GM12878 (cell line): ENCODE measurements around the gene GABRR3. TPM values are rescaled to one million over a fixed set of nuclear protein-coding genes. Genes with fewer than 3 reads are reported as not detected.

ENCODE experiments used
- ATAC-seq: fragments of 200-7000 bp; cut with Tn5 transposase; 3 replicates; pipeline ENCODE4 v1.9.1; 2020; ENCODE audit warnings: mild to moderate bottlenecking, moderate library complexity
- BruUV-seq: library from RNA; stranded (reverse); fragments of 400-500 nt; replicated peaks from 2 replicates; lab custom pipeline; 2021; lab: Mats Ljungman, UMichigan
- CTCF ChIA-PET: fragments of 300-600 bp; sonication (Branson Sonifier 250); formaldehyde crosslinking; extraction: SDS; loops from one replicate; lab custom pipeline; 2021; ENCODE audit warnings: inconsistent platforms; lab: Yijun Ruan, JAX
- POLR2A ChIA-PET: fragments of 350-600 bp; formaldehyde crosslinking; extraction: SDS; loops from one replicate; lab custom pipeline; 2021; ENCODE audit warnings: inconsistent platforms; lab: Charles Lee
- RAD21 ChIA-PET: fragments of 300-600 bp; sonication (Branson Sonifier 250); formaldehyde crosslinking; loops from one replicate; lab custom pipeline; 2023; ENCODE audit warnings: antibody characterized with exemption; ENCODE audit not compliant: unreplicated experiment; lab: Charles Lee
- SMC1A ChIA-PET: fragments of 300-600 bp; sonication (Branson Sonifier 250); formaldehyde crosslinking; loops from one replicate; lab custom pipeline; 2023; ENCODE audit not compliant: unreplicated experiment, uncharacterized antibody; lab: Charles Lee
- DNase-seq: peaks from one replicate; pipeline ENCODE4 v3.0.0-alpha.2; 2011; ENCODE audit warnings: low read depth, low spot score
- FAIRE-seq: peaks from 3 replicates; lab custom pipeline; 2011; peaks lifted over from hg19 to GRCh38; lab: Jason Lieb, UNC
- H2AFZ ChIP-seq: 2 replicates; pipeline ENCODE4 v1.6.0; 2011; ENCODE audit warnings: low read depth, low read length, control low read depth; ENCODE audit not compliant: control insufficient read depth
- H3K27ac ChIP-seq: 2 replicates; pipeline ENCODE4 v1.5.1; 2011; ENCODE audit warnings: control low read depth; ENCODE audit not compliant: control insufficient read depth, insufficient read depth
- H3K27me3 ChIP-seq, 2 experiments: replicated peaks in 1 of 2; 2 replicates each; pipeline versions ENCODE4 v1.6.0 to v1.6.1; 2011; ENCODE audit warnings: low read length in 1 of 2; ENCODE audit not compliant: control insufficient read depth in 2 of 2, insufficient read depth in 2 of 2
- H3K36me3 ChIP-seq, 2 experiments: 2 replicates each; pipeline ENCODE4 v1.5.1; 2011; ENCODE audit warnings: low read length in 1 of 2; ENCODE audit not compliant: control insufficient read depth in 2 of 2, insufficient read depth in 2 of 2
- H3K4me1 ChIP-seq: 2 replicates; pipeline ENCODE4 v1.6.1; 2011; ENCODE audit warnings: mild to moderate bottlenecking, low read length, moderate library complexity, mixed read lengths; ENCODE audit not compliant: control insufficient read depth, insufficient read depth
- H3K4me2 ChIP-seq: 2 replicates; pipeline ENCODE4 v1.6.0; 2011; ENCODE audit warnings: control low read depth; ENCODE audit not compliant: control insufficient read depth, insufficient read depth
- H3K4me3 ChIP-seq: fragments of 200-600 bp; sonication (generic); 2 replicates; pipeline ENCODE4 v1.5.1; 2016
- H3K79me2 ChIP-seq: 2 replicates; pipeline ENCODE4 v1.6.0; 2011; ENCODE audit warnings: low read length; ENCODE audit not compliant: control insufficient read depth, insufficient read depth
- H3K9ac ChIP-seq: 2 replicates; pipeline ENCODE4 v1.8.0; 2011; ENCODE audit warnings: low read length, control low read depth, mixed read lengths; ENCODE audit not compliant: control insufficient read depth, insufficient read depth
- H3K9me3 ChIP-seq: replicated peaks from 3 replicates; pipeline ENCODE4 v1.5.1; 2011; ENCODE audit warnings: mild to moderate bottlenecking, low read length; ENCODE audit not compliant: control insufficient read depth, insufficient read depth
- H4K20me1 ChIP-seq: 2 replicates; pipeline ENCODE4 v1.6.0; 2011; ENCODE audit not compliant: control insufficient read depth, insufficient read depth
- CUX1 ChIP-seq: IDR thresholded peaks from 2 replicates; pipeline ENCODE4 v1.6.1; 2012; ENCODE audit warnings: improper control_type of control experiment, low read depth, low read length; ENCODE audit not compliant: insufficient replicate concordance
- ZZZ3 ChIP-seq: IDR thresholded peaks from 2 replicates; pipeline ENCODE4 v1.6.1; 2011; ENCODE audit warnings: low read depth; ENCODE audit not compliant: control insufficient read depth, insufficient read length
- WGBS: methylation state at CpG from one replicate; pipeline ENCODE4 v1.1.6; 2016; ENCODE audit warnings: low lambda C conversion rate; ENCODE audit not compliant: insufficient replicate concordance, insufficient coverage; ENCODE audit errors: missing lambda C conversion rate; 5-methylcytosine and 5-hydroxymethylcytosine counted together
- in situ Hi-C: fragments of 300-500 bp; cut with MboI; formaldehyde crosslinking; loops from 9 replicates; pipeline ENCODE4 v1.14.3; 2018; ENCODE audit warnings: mixed read lengths
- intact Hi-C: fragments of 100-400 bp; cut with micrococcal nuclease; formaldehyde crosslinking; loops from one replicate; pipeline ENCODE4 v1.14.2; 2022; ENCODE audit not compliant: unreplicated experiment
- polyA plus RNA-seq, 11 experiments: library from polyadenylated mRNA; depleted of rRNA in 4 of 11; unstranded in 6 of 11; stranded (reverse) in 5 of 11; fragments of >200 nt; fragmentation: Nextera tagmentation in 4 of 11; fragmentation: Illumina TruSeq in 1 of 11; extraction: Ambion mirVana in 4 of 11; extraction: Trizol in 1 of 11; gene quantifications; 1 replicate in 1 of 11; 2 replicates in 10 of 11; pipeline versions ENCODE4 v1.2.1 to v1.2.3, GENCODE V29; 2011 to 2016; ENCODE audit warnings: inconsistent platforms in 2 of 11, missing spikeins in 2 of 11, low read depth in 1 of 11
- total RNA-seq, 4 experiments: library from RNA; depleted of rRNA in 3 of 4; stranded (reverse); fragments of >200 nt in 3 of 4; fragmentation: Illumina TruSeq in 1 of 4; extraction: Trizol in 1 of 4; gene quantifications; 2 replicates each; pipeline versions ENCODE4 v1.2.1 to v1.2.3, GENCODE V29; 2013 to 2021

The GABRR3 gene
- total and polyA plus RNA-seq, 10 of the 15 experiments (the other 5 are each of a cell fraction or from before 2014, with no cell fraction given): not detected

GRCh38 chr3:98020412-98020811 lies 14.7 kb downstream of the GABRR3 start:
- no peaks in the 10 kb centered on the region for H3K4me1 ChIP-seq
- SMC1A ChIA-PET: interaction anchor here (0.7 to 3.5 kb wide), 6 partner anchors 8 to 233 kb away, joined by 3 to 24 read pairs (median 4); no protein-coding TSS in a partner anchor
- no TSS peak for BruUV-seq
- intact Hi-C loops: loop anchor here (5.0 kb wide), 2 partner anchors 48 to 1158 kb away; partner anchors contain the start of gene RIOX2
- no peak overlapping the region for H3K27ac ChIP-seq
- no peaks in the 10 kb centered on the region for H3K9me3 ChIP-seq
- no peak overlapping the region for H2AFZ ChIP-seq
- POLR2A ChIA-PET: interaction anchor here (0.7 kb wide), 1 partner anchor 271 kb away, joined by 4 read pairs; no protein-coding TSS in a partner anchor
- H3K36me3 ChIP-seq: no peaks in the 10 kb centered on the region
- TF ChIP-seq ZZZ3 (no peak), CUX1 (no peak)
- FAIRE-seq (no peak), ATAC-seq (no peak), DNase-seq (no peak)
- RAD21 ChIA-PET: interaction anchor here (1.2 to 2.1 kb wide), 2 partner anchors 12 to 228 kb away, joined by 5 to 13 read pairs; no protein-coding TSS in a partner anchor
- H3K9ac ChIP-seq: no peak overlapping the region
- no peak overlapping the region for H3K4me2 ChIP-seq
- in situ Hi-C loops: loop anchor here (5.0 kb wide), 1 partner anchor 228 kb away; no protein-coding TSS in a partner anchor
- no peaks in the 10 kb centered on the region for H3K79me2 ChIP-seq
- H3K4me3 ChIP-seq: no peak overlapping the region
- 91% methylated on average over 4 of the region's 4 CpGs for WGBS
- no peaks in the 10 kb centered on the region for H4K20me1 ChIP-seq
- CTCF ChIA-PET: interaction anchor here (0.6 to 7.0 kb wide), 5 partner anchors 25 to 782 kb away, joined by 3 to 153 read pairs (median 5); no protein-coding TSS in a partner anchor
- H3K27me3 ChIP-seq: no peaks in the 10 kb centered on the region
